ENCODE results near the gene CDKN2B-AS1.

DNA sequence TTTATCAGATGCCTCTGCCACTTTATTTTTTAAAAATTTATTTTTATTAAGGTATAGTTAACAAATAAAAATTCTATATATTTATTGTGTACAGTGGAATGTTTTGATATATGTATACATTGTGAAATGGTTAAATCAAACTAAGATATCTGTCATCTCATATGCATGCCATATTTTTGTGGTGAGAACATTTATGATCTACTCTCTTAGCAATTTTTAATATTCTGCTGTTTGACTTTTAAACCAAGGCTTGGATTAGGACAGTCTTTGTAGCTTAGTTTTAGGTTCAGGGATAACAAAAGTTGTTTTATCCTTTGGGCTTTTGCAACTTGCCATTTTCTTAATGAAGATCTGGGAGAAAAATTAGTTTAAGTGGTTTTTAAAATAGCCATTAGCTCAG, 60.5 kb downstream of the CDKN2B-AS1 start:
- TF ChIP-seq CTCF (IDR thresholded peaks at IDR 0.05) (no peak), EZH2 (IDR thresholded peaks at IDR 0.05; ENCODE audit: borderline replicate concordance, insufficient read depth, low read depth, low read length, poor library complexity, severe bottlenecking) (no peak)
